HG03442 (cell line): ENCODE measurements around the gene HHATL.

ENCODE experiments used
- ATAC-seq: cut with Tn5 transposase; IDR thresholded peaks from one replicate; pipeline ENCODE4 v1.9.1; 2021; ENCODE audit warnings: mild to moderate bottlenecking, moderate library complexity; ENCODE audit not compliant: unreplicated experiment

The HHATL gene

DNA sequence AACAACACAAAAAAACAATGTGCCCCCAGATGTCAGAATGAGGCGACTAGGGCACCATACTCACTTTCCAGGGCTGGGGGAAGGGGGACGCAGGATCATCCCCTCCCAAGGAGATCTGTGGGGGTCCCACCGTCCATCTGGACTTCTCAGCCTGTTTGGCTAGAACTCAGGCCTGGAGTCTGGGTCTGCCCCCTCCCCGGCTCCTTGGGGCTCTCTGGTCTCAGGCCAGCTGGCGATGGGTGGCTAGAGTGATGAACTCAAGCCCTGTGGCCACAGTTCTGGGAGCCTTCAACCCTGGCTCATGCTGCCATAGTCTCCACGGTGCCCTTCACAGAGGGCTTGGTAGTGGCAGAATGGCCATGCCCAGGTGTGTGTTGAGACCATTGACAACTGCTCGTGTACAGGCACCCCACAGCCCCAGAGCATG is 35.5 kb downstream of the HHATL start:
- no peak for ATAC-seq

DNA sequence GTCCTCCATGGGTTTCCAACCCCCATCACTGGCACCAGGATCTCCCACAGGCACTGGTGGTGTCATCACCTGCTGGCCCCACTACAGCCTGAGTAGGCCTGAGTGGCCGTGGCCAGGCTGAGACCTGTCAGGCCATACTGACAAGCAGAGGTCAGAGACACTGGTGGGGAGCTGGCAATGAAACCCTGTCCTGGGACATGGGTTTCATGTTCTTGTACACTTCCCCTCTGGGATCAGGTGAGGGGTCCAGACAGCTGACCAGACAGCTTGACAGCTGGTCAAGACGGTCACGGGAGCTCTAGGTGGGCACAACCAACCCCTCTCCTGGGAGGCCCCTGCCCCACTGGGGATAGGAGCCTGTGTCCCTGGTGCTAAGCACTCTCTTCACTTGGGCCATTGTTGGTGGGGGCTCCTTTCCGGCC is 36.0 kb downstream of the HHATL start:
- no peak for ATAC-seq

- ATAC-seq = no peak
Measured at GRCh38 chr3:42666022-42666421, 36.6 kb downstream of the HHATL start.

DNA sequence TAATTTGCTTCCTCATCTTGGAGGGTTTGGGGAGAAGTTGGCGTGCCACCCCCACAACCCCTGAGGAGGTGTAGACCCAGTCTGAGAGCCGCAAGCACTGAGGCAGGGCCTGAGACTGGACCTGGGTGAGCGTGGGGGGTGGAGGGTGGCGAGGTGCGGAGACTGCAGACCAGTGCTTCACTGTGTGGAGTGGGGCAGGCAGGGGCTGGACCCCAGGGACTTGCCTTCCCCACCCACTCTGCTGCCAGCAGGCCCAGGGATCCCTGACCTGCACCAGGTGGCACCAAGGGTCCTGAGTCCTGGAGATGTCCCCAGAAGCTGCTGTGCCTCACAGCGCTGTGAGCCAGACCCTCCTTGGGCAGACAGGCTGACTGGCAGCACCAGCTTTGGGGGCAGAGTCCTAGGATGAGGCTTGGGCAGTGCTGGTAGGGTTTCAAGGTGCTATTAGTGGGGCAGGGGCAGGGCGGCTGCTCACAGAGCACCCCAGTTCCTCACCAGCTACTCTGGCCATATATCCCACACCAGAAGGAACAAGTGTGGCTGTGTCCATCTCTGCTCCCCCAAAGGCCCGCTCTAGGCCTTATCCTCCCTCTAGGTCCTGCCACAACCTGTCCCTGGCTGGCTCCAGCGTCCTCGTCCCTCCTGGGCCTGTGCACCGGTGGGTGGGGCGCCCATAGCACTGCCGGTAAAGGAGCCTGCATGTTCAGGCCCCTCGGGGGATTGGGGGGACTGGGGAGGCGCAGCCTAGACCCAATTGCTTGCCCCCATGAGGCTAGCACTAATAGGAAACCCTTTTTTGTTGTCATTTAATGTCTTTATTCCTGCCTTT is 37.3 kb downstream of the HHATL start:
- ATAC-seq = no peak

DNA sequence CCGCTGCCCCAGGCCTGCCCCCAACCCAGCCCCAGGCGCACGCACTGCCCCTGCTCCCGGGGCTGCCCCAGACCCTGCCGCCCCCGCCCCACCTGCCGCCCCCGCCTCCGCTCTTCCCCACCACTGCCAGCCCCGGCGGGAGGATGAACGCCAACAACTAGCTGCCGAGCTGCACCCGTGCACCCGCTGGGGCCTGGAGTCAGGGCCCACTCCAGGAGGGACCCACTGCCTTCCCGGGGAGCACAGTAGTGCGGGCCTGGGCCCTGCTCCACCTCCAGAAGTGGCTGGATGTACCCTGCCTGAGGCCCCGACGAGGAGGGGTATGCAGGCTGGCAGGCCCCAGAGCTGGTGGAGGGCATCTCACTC is 38.2 kb downstream of the HHATL start:
- ATAC-seq = no peak

GRCh38 chr3:42663581-42664437 is 38.8 kb downstream of the HHATL start:
- no peak for ATAC-seq

- no peak for ATAC-seq
Measured at GRCh38 chr3:42662813-42663535, 39.6 kb downstream of the HHATL start.

- no peak for ATAC-seq
Measured at GRCh38 chr3:42662037-42662812, 40.4 kb downstream of the HHATL start.

GRCh38 chr3:42661593-42662022 is 41.0 kb downstream of the HHATL start:
- no peak for ATAC-seq

DNA sequence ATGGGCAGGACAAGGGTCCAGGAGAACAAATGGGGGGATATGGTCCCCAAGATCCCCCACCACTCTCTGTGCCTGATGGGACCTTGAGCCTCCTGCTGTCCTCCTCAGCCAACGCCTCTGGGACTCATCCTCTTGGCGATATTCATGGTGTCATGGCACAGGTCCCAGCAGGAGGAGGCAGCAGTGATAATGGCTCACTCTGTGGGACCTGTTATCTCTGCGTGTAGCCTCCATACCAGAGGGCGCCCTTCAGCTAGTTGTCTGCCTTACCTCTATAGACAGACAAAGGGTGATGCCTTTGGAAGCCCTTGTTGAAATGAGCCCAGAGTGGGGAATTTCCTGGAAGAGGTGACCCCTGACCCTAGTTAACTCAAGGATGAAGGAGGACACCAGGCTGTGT is 41.7 kb downstream of the HHATL start:
- ATAC-seq = no peak

- no peak for ATAC-seq
Measured at GRCh38 chr3:42660131-42660715, 42.4 kb downstream of the HHATL start.

GRCh38 chr3:42659451-42660130 is 43.0 kb downstream of the HHATL start:
- no peak for ATAC-seq

- ATAC-seq = no peak
Measured at GRCh38 chr3:42658771-42659390, 43.7 kb downstream of the HHATL start.

DNA sequence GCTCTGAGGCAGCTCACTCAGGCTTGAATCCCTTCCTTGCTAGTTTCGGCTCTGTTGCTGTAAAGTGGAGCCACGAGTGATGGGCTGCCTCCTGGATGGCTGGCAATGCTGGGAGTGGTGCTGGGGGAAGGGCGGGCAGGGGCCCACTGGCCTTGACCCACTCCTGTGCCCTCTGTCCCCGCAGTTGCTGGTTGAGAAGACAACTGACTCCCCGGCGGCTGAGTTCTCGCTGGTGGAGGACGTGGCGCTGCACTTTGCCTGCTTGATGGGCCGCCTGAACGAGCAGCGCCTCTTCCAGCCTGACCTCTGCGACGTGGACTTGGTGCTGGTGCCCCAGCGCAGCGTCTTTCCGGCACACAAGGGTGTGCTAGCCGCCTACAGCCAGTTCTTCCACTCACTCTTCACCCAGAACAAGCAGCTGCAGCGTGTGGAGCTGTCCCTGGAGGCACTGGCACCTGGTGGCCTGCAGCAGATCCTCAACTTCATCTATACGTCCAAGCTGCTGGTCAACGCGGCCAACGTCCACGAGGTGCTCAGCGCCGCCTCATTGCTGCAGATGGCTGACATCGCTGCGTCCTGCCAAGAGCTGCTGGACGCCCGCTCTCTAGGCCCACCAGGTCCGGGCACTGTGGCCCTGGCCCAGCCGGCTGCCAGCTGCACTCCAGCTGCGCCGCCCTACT is 44.4 kb downstream of the HHATL start:
- ATAC-seq = no peak

- no peak for ATAC-seq
Measured at GRCh38 chr3:42657675-42658074, 44.9 kb downstream of the HHATL start.

DNA sequence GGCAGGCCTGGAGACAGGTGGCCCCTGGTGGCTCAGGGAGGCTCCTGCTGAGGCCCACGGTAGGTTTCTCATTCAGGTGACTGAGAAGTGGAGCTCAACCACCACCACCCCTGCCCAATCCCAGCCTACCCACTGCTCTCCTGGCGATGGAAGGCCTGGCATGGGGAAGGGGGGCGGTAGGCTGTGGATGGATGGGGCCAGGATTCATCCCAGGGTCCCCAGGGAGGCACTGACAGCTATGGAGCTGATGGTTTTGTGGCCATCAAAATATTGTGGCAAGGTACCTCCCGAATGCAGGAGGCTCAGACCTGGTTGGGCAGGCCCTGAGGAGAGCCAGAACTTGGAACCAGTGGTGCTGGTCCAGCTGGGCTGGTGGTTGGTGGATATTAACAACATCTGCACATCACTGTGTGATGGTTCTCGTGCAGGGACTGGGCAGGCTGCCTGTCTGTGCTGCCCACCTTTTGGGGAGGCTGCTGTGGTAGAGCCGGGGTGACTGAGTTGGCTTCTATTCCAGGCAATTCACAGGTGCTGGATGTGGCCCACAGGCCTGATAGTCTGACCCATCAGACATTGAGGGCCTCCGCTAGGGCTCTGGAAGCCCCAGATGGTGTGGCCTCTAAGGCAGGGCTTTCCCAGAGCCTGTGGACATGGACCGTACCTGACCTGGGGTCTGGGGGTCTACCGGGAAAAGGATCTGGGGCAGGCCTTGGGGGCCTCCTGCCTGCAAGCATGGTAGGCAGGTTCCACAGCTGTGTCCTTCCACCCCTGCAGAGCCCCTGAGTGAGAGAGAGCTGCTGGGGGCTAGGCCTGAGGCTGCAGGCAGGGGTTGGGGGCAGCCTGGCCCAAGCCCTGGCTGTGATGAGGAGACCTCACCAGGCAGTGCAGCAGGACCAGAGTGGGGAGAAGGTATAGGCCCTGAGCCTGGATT is 45.7 kb downstream of the HHATL start:
- ATAC-seq = no peak

DNA sequence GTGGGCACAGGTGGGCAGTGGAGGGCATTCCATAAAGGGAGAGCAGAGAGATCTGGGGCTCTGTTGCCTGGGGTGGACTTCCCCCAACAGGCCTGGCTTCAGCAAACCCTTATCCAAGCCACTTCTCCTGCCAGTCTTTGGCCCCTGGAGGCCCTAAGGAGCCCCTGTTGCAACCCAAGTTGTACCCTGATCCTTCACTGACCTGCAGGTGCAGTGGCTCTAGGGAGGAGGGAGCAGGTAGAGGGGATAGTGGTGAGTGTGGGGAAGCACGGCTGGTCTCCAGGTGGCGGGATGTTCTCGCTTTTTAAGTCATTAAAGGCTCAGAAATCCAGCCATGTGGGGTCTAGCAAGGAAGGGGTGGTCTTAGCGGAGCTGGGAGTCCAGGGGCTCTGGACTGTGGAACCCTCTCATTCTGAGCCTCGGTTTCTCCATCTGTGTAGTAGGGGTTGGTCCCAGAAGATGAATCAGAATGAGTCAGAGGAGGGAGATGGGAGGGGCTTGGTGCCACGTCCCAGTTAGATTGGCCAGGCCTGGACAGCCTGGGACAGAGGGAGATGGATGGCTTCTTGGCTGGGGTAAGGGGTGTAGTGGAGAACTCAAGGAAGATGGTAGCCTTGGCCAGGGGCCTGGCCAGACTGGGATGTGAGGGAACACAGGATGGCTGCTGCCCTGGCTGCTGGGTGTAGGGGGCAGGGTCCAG is 46.5 kb downstream of the HHATL start:
- ATAC-seq = no peak
